Pancreas (tissue), 10 donors: Measurements from ENCODE around the gene IL20. TPM values are rescaled to one million over a fixed set of nuclear protein-coding genes. Genes with fewer than 3 reads are reported as not detected.
"Not testable (repeated sequence)": the region's sequence is repeated elsewhere in the genome, so short reads cannot be mapped to it uniquely, and the experiment has no call there.

Source experiments
- ATAC-seq, 4 donors: fragments of 200-7000 bp; cut with Tn5 transposase; one replicate each; pipeline versions ENCODE4 v1.8.0 to v1.9.1; 2020; ENCODE audit warnings: mild to moderate bottlenecking in 4 of 4, moderate library complexity in 4 of 4
- DNase-seq, 6 donors: peaks; one replicate each; pipeline ENCODE4 v3.0.0-alpha.2; 2020
- FAIRE-seq: peaks from 2 replicates; lab custom pipeline; 2012; peaks lifted over from hg19 to GRCh38; lab: Jason Lieb, UNC
- H3K27ac ChIP-seq, 4 donors: fragments of 200-600 bp; sonication (generic); 1 replicate in 3 of 4; 2 replicates in 1 of 4; pipeline versions ENCODE4 v1.5.0 to v1.8.0; 2020
- H3K27me3 ChIP-seq, 4 donors: fragments of 200-600 bp; one replicate each; pipeline ENCODE4 v1.8.0; 2021
- H3K36me3 ChIP-seq, 3 donors: fragments of 200-600 bp; sonication (generic) in 1 of 3; one replicate each; pipeline versions ENCODE4 v1.5.0 to v1.8.0; 2020 to 2021
- H3K4me1 ChIP-seq, 3 donors: fragments of 200-600 bp; one replicate each; pipeline ENCODE4 v1.8.0; 2021
- H3K4me3 ChIP-seq, 4 donors: fragments of 200-600 bp; sonication (generic) in 2 of 4; one replicate each; pipeline versions ENCODE4 v1.5.0 to v1.8.0; 2020 to 2021
- H3K9me3 ChIP-seq, 4 donors: fragments of 200-600 bp; one replicate each; pipeline ENCODE4 v1.8.0; 2021
- CTCF ChIP-seq, 4 donors: fragments of 200-600 bp; sonication (generic) in 3 of 4; IDR thresholded peaks; one replicate each; pipeline versions ENCODE4 v1.5.0 to v1.8.0; 2021; ENCODE audit warnings: antibody characterized with exemption in 4 of 4
- WGBS, 2 donors: extraction: QIAGEN DNeasy Blood & Tissue Kit; methylation state at CpG; one replicate each; pipeline ENCODE4 v1.1.7; 2013; 5-methylcytosine and 5-hydroxymethylcytosine counted together
- intact Hi-C, 3 donors: fragments of 100-400 bp; cut with DNase I; formaldehyde crosslinking; loops; one replicate each; pipeline versions ENCODE4 v1.11.1 to v1.14.2; 2022
- polyA plus RNA-seq, 2 donors: library from polyadenylated mRNA; stranded (reverse); fragments of 200-250 nt; gene quantifications; one replicate each; pipeline ENCODE4 v1.2.3, GENCODE V29; 2013
- total RNA-seq, 6 donors: library from RNA; stranded (reverse); fragmentation: NEBNext Ultra II Directional in 4 of 6; extraction: Animal tissue kit (Norgen Biotek cat#: 25700) in 4 of 6; gene quantifications; one replicate each; pipeline versions ENCODE4 v1.2.1 to v1.2.4, GENCODE V29; 2021 to 2023
- donor health status: healthy with polysubstance abuse.
- donor health status: DM: no; HTN: no; CAD: no; lungs with moderate emphysema.
- donor health status: DM: no; HTN: no; CAD: no.
- donor health status: control.
- donor health status: control.
- donor health status: Bipolar disorder and iron deficiency.
- donor health status: DM: yes; HTN: yes; CAD: no.
- donor health status: DM: no; HTN: no; CAD: no.
- donor health status: DM: no; HTN: no; CAD: no.
- donor health status: DM: yes; HTN: yes; CAD: no.

The IL20 gene
- total and polyA plus RNA-seq, 8 donors, result not detected

GRCh38 chr1:206847337-206847834 lies 18.0 kb upstream of the IL20 start:
- no peak for TF ChIP-seq CTCF (IDR thresholded peaks at IDR 0.05)
- ATAC-seq (peak; percentile 75 to 83 (median 80)), FAIRE-seq (no peak), DNase-seq (peak in 5 of 6 donors; percentile 39 to 64 (median 53))
- no peaks in the 10 kb centered on the region for H3K9me3 ChIP-seq
- WGBS, 2 donors, result 39 to 45% methylated on average over 3 of the region's 3 CpGs
- no peak overlapping the region for H3K4me3 ChIP-seq
- intact Hi-C loops, result no loop called here
- H3K27ac ChIP-seq, result peak overlapping the region; percentile 2 to 61 (median 51)
- no peaks in the 10 kb centered on the region for H3K36me3 ChIP-seq
- H3K27me3 ChIP-seq, result no peaks in the 10 kb centered on the region
- peaks cover 0 to 11% (median 10%) of the 10 kb centered on the region in 3 donors for H3K4me1 ChIP-seq

DNA sequence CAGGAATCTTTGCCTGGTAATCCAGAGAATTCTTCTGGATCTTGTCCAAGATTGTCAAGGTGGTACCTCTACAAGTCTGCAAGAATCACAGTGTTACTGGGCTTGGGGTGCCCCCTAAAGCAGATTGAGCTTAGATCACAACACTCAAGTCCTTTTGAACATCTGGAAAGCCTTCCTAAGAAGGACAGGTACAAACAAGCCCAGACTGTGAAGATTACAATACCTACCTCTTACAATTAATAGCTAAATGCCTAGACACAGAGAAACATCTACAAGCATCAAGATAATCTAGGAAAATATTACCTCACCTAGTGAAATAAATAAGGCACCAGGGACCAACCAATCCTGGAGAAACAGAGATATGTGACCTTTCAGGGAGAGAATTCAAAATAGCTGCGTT lies 17.5 kb upstream of the IL20 start:
- Histone ChIP-seq H3K9me3 (no peaks in the 10 kb centered on the region), H3K4me3 (no peak overlapping the region), H3K27me3 (no peaks in the 10 kb centered on the region), H3K4me1 (peaks cover 0 to 11% (median 10%) of the 10 kb centered on the region in 3 donors), H3K27ac (peak overlapping the region; percentile 2 to 61 (median 51)), H3K36me3 (no peaks in the 10 kb centered on the region)
- ATAC-seq (peak in 2 of 4 donors; percentile 4 to 10), FAIRE-seq (no peak), DNase-seq (no peak)
- intact Hi-C loops, result no loop called here
- TF ChIP-seq CTCF (IDR thresholded peaks at IDR 0.05), result no peak
- WGBS, 2 donors, result 84 to 85% methylated on average over 1 of the region's 1 CpG

GRCh38 chr1:206850401-206850800 lies 15.0 kb upstream of the IL20 start:
- TF ChIP-seq CTCF (IDR thresholded peaks at IDR 0.05), result no peak
- Histone ChIP-seq H3K27ac (no peak overlapping the region), H3K27me3 (no peaks in the 10 kb centered on the region), H3K36me3 (no peaks in the 10 kb centered on the region), H3K4me3 (no peak overlapping the region), H3K4me1 (peaks cover 0 to 11% (median 10%) of the 10 kb centered on the region in 3 donors), H3K9me3 (no peaks in the 10 kb centered on the region)
- ATAC-seq (no peak), FAIRE-seq (no peak), DNase-seq (no peak)
- 71 to 80% methylated on average over 2 of the region's 2 CpGs for WGBS, 2 donors
- intact Hi-C loops, result no loop called here

DNA sequence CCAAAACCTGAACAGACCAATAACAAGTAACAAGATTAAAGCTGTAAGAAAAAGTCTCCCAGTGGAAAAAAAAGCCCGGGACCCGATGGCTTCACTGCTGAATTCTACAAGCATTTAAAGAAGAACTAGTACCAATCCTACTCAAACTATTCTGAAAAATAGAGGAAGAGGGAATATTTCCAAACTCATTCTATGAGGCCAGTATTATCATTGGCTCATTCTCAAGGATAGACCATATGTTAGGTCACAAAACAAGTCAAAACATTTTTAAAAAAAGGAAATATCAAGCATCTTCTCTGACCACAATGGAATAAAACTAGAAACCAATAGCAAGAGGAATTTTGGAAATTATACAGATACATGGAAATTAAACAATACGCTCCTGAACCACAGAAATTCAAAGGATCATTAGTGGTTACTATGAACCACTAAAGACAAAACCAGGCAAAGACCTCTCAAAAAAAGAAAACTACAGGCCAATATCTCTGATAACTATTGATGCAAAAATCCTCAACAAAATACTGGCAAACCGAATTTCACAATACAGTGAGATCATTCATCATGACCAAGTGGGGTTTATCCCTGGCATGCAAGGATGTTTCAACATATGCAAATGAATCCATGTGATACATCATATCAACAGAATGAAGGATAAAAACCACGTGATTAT lies 13.9 kb upstream of the IL20 start:
- no peak overlapping the region for H3K4me3 ChIP-seq
- FAIRE-seq (no peak), ATAC-seq (no peak), DNase-seq (no peak)
- no peaks in the 10 kb centered on the region for H3K27me3 ChIP-seq
- WGBS, 2 donors, result 66 to 75% methylated on average over 5 of the region's 5 CpGs
- no peak for TF ChIP-seq CTCF (IDR thresholded peaks at IDR 0.05)
- H3K36me3 ChIP-seq, result no peaks in the 10 kb centered on the region
- intact Hi-C loops, result no loop called here
- H3K27ac ChIP-seq, result no peak overlapping the region
- H3K4me1 ChIP-seq, result peaks cover 0 to 11% (median 10%) of the 10 kb centered on the region in 3 donors
- no peaks in the 10 kb centered on the region for H3K9me3 ChIP-seq

- H3K27ac ChIP-seq, DNase-seq, intact Hi-C loops, H3K9me3 ChIP-seq, FAIRE-seq, H3K4me1 ChIP-seq, H3K4me3 ChIP-seq, H3K27me3 ChIP-seq, ATAC-seq, H3K36me3 ChIP-seq: not testable (repeated sequence)
- WGBS, 2 donors, result 92 to 96% methylated on average over 2 of the region's 2 CpGs
These were observed 12.8 kb upstream of the IL20 start for GRCh38 chr1:206852662-206853061.

GRCh38 chr1:206853696-206854095 lies 11.7 kb upstream of the IL20 start:
- H3K27ac ChIP-seq, FAIRE-seq, H3K4me1 ChIP-seq, DNase-seq, intact Hi-C loops, H3K27me3 ChIP-seq, H3K36me3 ChIP-seq, ATAC-seq, H3K4me3 ChIP-seq, H3K9me3 ChIP-seq: not testable (repeated sequence)
